HEK293 (cell line): Measurements from ENCODE around the gene PKD2L1.
"Not testable (repeated sequence)": the region's sequence is repeated elsewhere in the genome, so short reads cannot be mapped to it uniquely, and the experiment has no call there.

Experiments
- CTCF ChIA-PET: fragments of 350-600 bp; formaldehyde crosslinking; extraction: SDS; loops from one replicate; lab custom pipeline; 2021; ENCODE audit warnings: antibody characterized with exemption; lab: Yijun Ruan, JAX
- POLR2A ChIA-PET: fragments of 300-600 bp; formaldehyde crosslinking; extraction: SDS; loops from one replicate; lab custom pipeline; 2020; ENCODE audit warnings: antibody characterized with exemption, inconsistent platforms; lab: Yijun Ruan, JAX
- H3K27ac ChIP-seq: fragments of 200-500 bp; sonication (Bioruptor generic); 2 replicates; pipeline ENCODE4 v1.5.1; 2014; ENCODE audit warnings: low read depth, low read length, control low read depth, inconsistent platforms; ENCODE audit errors: extremely low read depth
- H3K36me3 ChIP-seq, 2 experiments: fragments of 200-500 bp in 1 of 2; sonication (Bioruptor generic) in 1 of 2; 1 replicate in 1 of 2; 2 replicates in 1 of 2; pipeline ENCODE4 v1.5.1; 2014 to 2017; ENCODE audit warnings: inconsistent platforms in 2 of 2, low read length in 2 of 2; ENCODE audit not compliant: control insufficient read depth in 2 of 2, insufficient read depth in 1 of 2
- H3K4me1 ChIP-seq: fragments of 200-500 bp; sonication (Bioruptor generic); 2 replicates; pipeline ENCODE4 v1.5.1; 2014; ENCODE audit warnings: mild to moderate bottlenecking, low read length, inconsistent platforms; ENCODE audit not compliant: control insufficient read depth, insufficient read depth
- H3K4me3 ChIP-seq: 2 replicates; pipeline ENCODE4 v1.5.1; 2011; ENCODE audit warnings: low read depth, mild to moderate bottlenecking, control low read depth, low read length, moderate library complexity
- H3K9me3 ChIP-seq: fragments of 200-500 bp; sonication (Bioruptor generic); 2 replicates; pipeline ENCODE4 v1.5.1; 2014; ENCODE audit warnings: low read depth, low read length, inconsistent platforms; ENCODE audit not compliant: control insufficient read depth, insufficient read depth
- ELK4 ChIP-seq: IDR thresholded peaks from 2 replicates; pipeline ENCODE4 v1.6.1; 2011; ENCODE audit warnings: mild to moderate bottlenecking, low read depth, low read length, borderline replicate concordance
- GLI2 ChIP-seq: fragments of 450-650 bp; formaldehyde crosslinking; IDR thresholded peaks from 2 replicates; pipeline ENCODE4; 2017; ENCODE audit warnings: missing biosample characterization, missing genetic modification characterization, low read depth, borderline replicate concordance
- GLIS2 ChIP-seq: fragments of 450-650 bp; formaldehyde crosslinking; IDR thresholded peaks from 2 replicates; pipeline ENCODE4 v1.5.1; 2016; ENCODE audit warnings: missing biosample characterization, missing genetic modification characterization
- IKZF3 ChIP-seq: fragments of 450-650 bp; IDR thresholded peaks from 2 replicates; pipeline ENCODE4 v1.5.0; 2018; ENCODE audit warnings: missing biosample characterization, mild to moderate bottlenecking, missing genetic modification characterization, moderate library complexity
- SALL2 ChIP-seq: fragments of 450-650 bp; formaldehyde crosslinking; IDR thresholded peaks from 2 replicates; pipeline ENCODE4 v1.5.0; 2017; ENCODE audit warnings: missing biosample characterization, mild to moderate bottlenecking, missing genetic modification characterization, borderline replicate concordance
- SETDB1 ChIP-seq: IDR thresholded peaks from one replicate; pipeline ENCODE4 v1.6.1; 2017; ENCODE audit warnings: mild to moderate bottlenecking, low read length, moderate library complexity, mixed read lengths; ENCODE audit not compliant: insufficient read length
- SP7 ChIP-seq: fragments of 450-650 bp; formaldehyde crosslinking; IDR thresholded peaks from 2 replicates; pipeline ENCODE4 v1.5.1; 2016; ENCODE audit warnings: missing biosample characterization, missing genetic modification characterization
- YY1 ChIP-seq: fragments of 450-650 bp; formaldehyde crosslinking; IDR thresholded peaks from 2 replicates; pipeline ENCODE4 v1.5.1; 2018; ENCODE audit warnings: missing biosample characterization, missing genetic modification characterization
- ZBTB44 ChIP-seq: fragments of 450-650 bp; IDR thresholded peaks from 2 replicates; pipeline ENCODE4 v1.5.1; 2018; ENCODE audit warnings: missing biosample characterization, mild to moderate bottlenecking, missing genetic modification characterization
- ZFP69B ChIP-seq: fragments of 450-650 bp; formaldehyde crosslinking; IDR thresholded peaks from 2 replicates; pipeline ENCODE4 v1.5.1; 2016; ENCODE audit warnings: missing biosample characterization, missing genetic modification characterization
- ZNF112 ChIP-seq: fragments of 450-650 bp; formaldehyde crosslinking; IDR thresholded peaks from 2 replicates; pipeline ENCODE4 v1.5.0; 2017; ENCODE audit warnings: missing biosample characterization, missing genetic modification characterization
- ZNF132 ChIP-seq: fragments of 450-650 bp; formaldehyde crosslinking; IDR thresholded peaks from 2 replicates; pipeline ENCODE4 v1.5.1; 2017; ENCODE audit warnings: missing biosample characterization, missing genetic modification characterization, borderline replicate concordance
- ZNF138 ChIP-seq: fragments of 450-650 bp; formaldehyde crosslinking; IDR thresholded peaks from 2 replicates; pipeline ENCODE4 v1.5.1; 2016; ENCODE audit warnings: missing biosample characterization, missing genetic modification characterization, borderline replicate concordance
- ZNF26 ChIP-seq: fragments of 450-650 bp; formaldehyde crosslinking; IDR thresholded peaks from 2 replicates; pipeline ENCODE4 v1.5.1; 2016; ENCODE audit warnings: missing biosample characterization, missing genetic modification characterization
- ZNF274 ChIP-seq, 2 experiments: fragments of 200-500 bp in 1 of 2; fragments of 450-650 bp in 1 of 2; sonication (Bioruptor generic) in 1 of 2; formaldehyde crosslinking in 1 of 2; IDR thresholded peaks; 2 replicates each; pipeline versions ENCODE4 v1.5.1 to v1.6.1; 2014 to 2016; ENCODE audit warnings: borderline replicate concordance in 1 of 2, inconsistent platforms in 1 of 2, low read length in 1 of 2, missing biosample characterization in 1 of 2, missing genetic modification characterization in 1 of 2
- ZNF391 ChIP-seq: fragments of 450-650 bp; formaldehyde crosslinking; IDR thresholded peaks from 2 replicates; pipeline ENCODE4 v1.5.1; 2016; ENCODE audit warnings: low read depth, missing biosample characterization, missing genetic modification characterization, borderline replicate concordance
- ZNF398 ChIP-seq: fragments of 450-650 bp; formaldehyde crosslinking; IDR thresholded peaks from 2 replicates; pipeline ENCODE4 v1.5.1; 2017; ENCODE audit warnings: missing biosample characterization, missing genetic modification characterization
- ZNF48 ChIP-seq: fragments of 450-650 bp; formaldehyde crosslinking; IDR thresholded peaks from 2 replicates; pipeline ENCODE4 v1.5.1; 2016; ENCODE audit warnings: missing biosample characterization, missing genetic modification characterization
- ZNF707 ChIP-seq: fragments of 450-650 bp; formaldehyde crosslinking; IDR thresholded peaks from 2 replicates; pipeline ENCODE4 v1.5.1; 2016; ENCODE audit warnings: missing biosample characterization, missing genetic modification characterization
- ZNF777 ChIP-seq: fragments of 450-650 bp; formaldehyde crosslinking; IDR thresholded peaks from 2 replicates; pipeline ENCODE4 v1.5.1; 2017; ENCODE audit warnings: missing biosample characterization, missing genetic modification characterization, borderline replicate concordance

The PKD2L1 gene

GRCh38 chr10:100286051-100287033 is 43.7 kb downstream of the PKD2L1 start, which contains the start of gene BLOC1S2 (continued):
- peak; percentile 72; the same call in 1 of the 2 replicates for TF ChIP-seq ZFP69B (tag by site-specific recombination)
- TF ChIP-seq ZBTB44 (tag by site-specific recombination) = no peak
- TF ChIP-seq ZNF132 = no peak
- TF ChIP-seq ZNF707 (tag by site-specific recombination) = peak; percentile 55; the same call in 1 of the 2 replicates
- no peak for TF ChIP-seq ELK4

- H3K9me3 ChIP-seq, CTCF ChIA-PET, H3K4me1 ChIP-seq: not testable (repeated sequence)
- Histone ChIP-seq H3K4me3 (peak overlapping the region; percentile 74), H3K27ac (peak overlapping the region; percentile 88), H3K36me3 (peaks cover 30 to 37% of the 10 kb centered on the region in 2 experiments)
- POLR2A ChIA-PET = interaction anchor here (0.7 to 1.6 kb wide), 2 partner anchors 13 to 25 kb away, joined by 3 to 4 read pairs; no protein-coding TSS in a partner anchor
Measured at GRCh38 chr10:100285326-100285725, 44.7 kb downstream of the PKD2L1 start.

GRCh38 chr10:100282907-100283306 is 47.1 kb downstream of the PKD2L1 start:
- POLR2A ChIA-PET = no interaction called here
- CTCF ChIA-PET = interaction anchor here (0.8 kb wide), 1 partner anchor 109 kb away, joined by 3 read pairs; no protein-coding TSS in a partner anchor
- no peak for TF ChIP-seq ZNF391 (tag by site-specific recombination)
- TF ChIP-seq ZNF274 (IDR thresholded peaks at IDR 0.05; ENCODE audit: low read length) = no peak
- TF ChIP-seq ZNF274 (tag by site-specific recombination; IDR thresholded peaks at IDR 0.05; ENCODE audit: borderline replicate concordance) = no peak
- TF ChIP-seq ZNF398 (tag by site-specific recombination) = no peak
- no peak for TF ChIP-seq ZNF138 (tag by site-specific recombination)
- TF ChIP-seq GLI2 = no peak
- TF ChIP-seq ZNF112 = no peak
- no peak for TF ChIP-seq IKZF3 (tag by site-specific recombination)
- TF ChIP-seq SP7 (tag by site-specific recombination) = no peak
- TF ChIP-seq GLIS2 = no peak
- no peak for TF ChIP-seq YY1
- TF ChIP-seq ZBTB44 (tag by site-specific recombination) = no peak
- TF ChIP-seq SETDB1 = no peak
- no peak for TF ChIP-seq ZNF26 (tag by site-specific recombination)
- no peak for TF ChIP-seq ZNF48 (tag by site-specific recombination)
- TF ChIP-seq ZNF777 = no peak
- no peak for TF ChIP-seq SALL2 (tag by site-specific recombination)

More at GRCh38 chr10:100282907-100283306, 47.1 kb downstream of the PKD2L1 start:
- H3K36me3 ChIP-seq = peaks cover 46 to 55% of the 10 kb centered on the region in 2 experiments
- H3K4me3 ChIP-seq = no peak overlapping the region
- no peaks in the 10 kb centered on the region for H3K9me3 ChIP-seq
- no peak overlapping the region for H3K27ac ChIP-seq
- H3K4me1 ChIP-seq = no peaks in the 10 kb centered on the region; the same call in 1 of the 2 replicates
